ENCODE results near the gene CMSS1.

CMSS1 gene

DNA sequence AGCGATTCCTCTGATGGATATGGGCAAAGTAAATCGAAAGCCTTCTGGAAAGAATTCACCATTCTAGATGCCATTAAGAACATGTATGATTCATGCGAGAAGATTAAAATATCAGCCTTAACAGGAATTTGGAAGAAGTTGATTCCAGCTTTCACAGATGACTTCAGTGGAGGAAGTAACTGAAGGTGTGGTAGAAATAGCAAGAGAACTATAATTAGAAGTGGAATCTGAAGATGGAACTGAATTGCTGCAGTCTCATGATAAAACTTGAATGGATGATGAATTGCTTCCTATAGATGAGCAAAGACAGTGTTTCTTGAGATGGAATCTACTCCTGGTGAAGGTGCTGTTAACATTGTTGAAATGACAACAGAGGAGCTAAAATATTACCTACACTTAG, 413.0 kb downstream of the CMSS1 start:
- no peak for DNase-seq (ENCODE audit: low read depth)

Measured in fibroblast of the conjunctiva (primary cell).